Subcutaneous abdominal adipose tissue (tissue), 5 donors: ENCODE measurements around the gene E2F1.

Experiments
- H3K27ac ChIP-seq: one replicate; pipeline ENCODE4 v1.7.0; 2013; ENCODE audit warnings: low read depth, mild to moderate bottlenecking, inconsistent platforms, low read length, moderate library complexity
- H3K27me3 ChIP-seq, 5 donors: one replicate each; pipeline ENCODE4 v1.7.0; 2013; ENCODE audit warnings: low read length in 5 of 5, inconsistent platforms in 1 of 5; ENCODE audit not compliant: control insufficient read depth in 5 of 5, insufficient read depth in 4 of 5
- H3K36me3 ChIP-seq, 5 donors: one replicate each; pipeline ENCODE4 v1.7.0; 2013; ENCODE audit warnings: low read length in 5 of 5; ENCODE audit not compliant: control insufficient read depth in 5 of 5, insufficient read depth in 5 of 5
- H3K4me1 ChIP-seq, 5 donors: one replicate each; pipeline ENCODE4 v1.7.0; 2013; ENCODE audit warnings: low read length in 5 of 5, mild to moderate bottlenecking in 3 of 5, moderate library complexity in 1 of 5; ENCODE audit not compliant: control insufficient read depth in 5 of 5, insufficient read depth in 5 of 5
- H3K4me3 ChIP-seq, 5 donors: one replicate each; pipeline ENCODE4 v1.7.0; 2013; ENCODE audit warnings: low read length in 5 of 5, low read depth in 1 of 5
- H3K9ac ChIP-seq, 5 donors: one replicate each; pipeline ENCODE4 v1.7.0; 2013; ENCODE audit warnings: low read length in 5 of 5, mild to moderate bottlenecking in 4 of 5, moderate library complexity in 3 of 5
- H3K9me3 ChIP-seq, 5 donors: one replicate each; pipeline ENCODE4 v1.7.0; 2013; ENCODE audit warnings: low read length in 5 of 5; ENCODE audit not compliant: control insufficient read depth in 5 of 5
- donor health status: healthy.
- donor health status: healthy.
- donor health status: healthy.
- donor health status: healthy.
- donor health status: healthy.

E2F1 gene

DNA sequence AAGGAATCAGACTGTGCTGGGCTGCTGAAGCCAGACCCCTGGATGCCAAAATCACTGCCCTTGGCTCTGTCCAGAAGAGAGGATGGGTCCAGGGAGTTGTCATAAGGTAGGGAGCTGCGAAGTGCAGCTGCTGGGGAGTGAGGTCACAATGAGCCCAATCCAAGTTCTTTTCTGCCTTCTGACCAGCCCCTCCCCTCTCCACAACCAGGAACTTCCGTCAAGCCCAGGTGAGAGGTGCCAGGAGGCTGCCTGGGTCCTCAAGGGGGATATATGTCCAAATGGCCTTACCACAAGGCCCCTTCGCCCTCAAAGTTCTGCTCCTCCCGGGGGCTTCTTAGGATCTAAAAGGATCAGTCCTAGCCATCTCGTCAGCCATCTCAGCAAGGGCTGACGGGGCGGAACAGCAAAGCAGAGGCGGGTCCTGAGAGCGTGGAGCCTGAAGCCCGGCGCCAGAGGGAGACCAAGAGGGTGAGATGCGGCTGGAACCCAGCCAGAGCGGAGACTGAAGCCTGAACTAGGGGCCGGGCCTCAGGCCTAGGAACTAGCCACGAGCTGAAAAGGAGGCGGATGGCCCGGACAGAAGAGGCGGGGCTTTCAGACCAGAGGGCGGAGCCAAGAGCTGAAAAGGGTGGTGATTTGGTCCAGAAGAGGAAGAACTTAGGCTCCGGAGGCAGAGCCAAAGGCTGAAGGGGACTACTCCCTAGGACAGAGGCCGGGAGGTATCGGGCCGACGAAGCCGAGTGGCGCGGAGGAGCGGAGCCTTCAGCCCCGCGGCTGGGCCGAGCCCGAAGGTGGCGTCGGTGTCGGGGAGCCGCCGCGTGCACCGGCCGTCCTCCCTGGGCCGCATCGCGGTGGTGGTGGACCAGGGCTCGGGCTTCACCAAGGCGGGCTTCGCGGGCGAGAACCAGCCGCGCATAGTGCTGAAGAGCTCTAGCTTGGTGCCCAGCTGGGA is 19.6 kb downstream of the E2F1 start, which contains the start of gene ACTL10:
Gene ACTL10 (plus strand): TSS at position 651 of the 952 bp plus-strand sequence. CDS start 555 bp downstream, outside the sequence.
- peak within 1 kb of the TSS in 4 of 5 donors; percentile 40 to 62 (median 50) for H3K9ac ChIP-seq
- H3K27me3 ChIP-seq = no peaks in the 10 kb centered on the region
- peaks cover 0 to 25% (median 14%) of the 10 kb centered on the region in 5 donors for H3K36me3 ChIP-seq
- peak within 1 kb of the TSS; percentile 62 to 73 (median 67) for H3K4me3 ChIP-seq
- peaks cover 3 to 45% (median 42%) of the 10 kb centered on the region in 5 donors for H3K4me1 ChIP-seq
- H3K27ac ChIP-seq = peak within 1 kb of the TSS; percentile 41
- H3K9me3 ChIP-seq = no peaks in the 10 kb centered on the region

GRCh38 chr20:33664762-33665144 is 21.4 kb downstream of the E2F1 start:
- H3K9me3 ChIP-seq = no peaks in the 10 kb centered on the region
- no peaks in the 10 kb centered on the region for H3K27me3 ChIP-seq
- H3K4me3 ChIP-seq = no peak overlapping the region
- no peak overlapping the region for H3K9ac ChIP-seq
- peaks cover 0 to 16% (median 8%) of the 10 kb centered on the region in 5 donors for H3K36me3 ChIP-seq
- H3K4me1 ChIP-seq = peaks cover 3 to 45% (median 42%) of the 10 kb centered on the region in 5 donors
- H3K27ac ChIP-seq = no peak overlapping the region

- Histone ChIP-seq H3K9ac (peak overlapping the region in 3 of 5 donors; percentile 59 to 82 (median 64)), H3K9me3 (no peaks in the 10 kb centered on the region), H3K4me3 (peak overlapping the region; percentile 62 to 77 (median 67)), H3K36me3 (peaks cover 0 to 22% (median 12%) of the 10 kb centered on the region in 5 donors), H3K4me1 (peaks cover 3 to 45% (median 42%) of the 10 kb centered on the region in 5 donors), H3K27me3 (no peaks in the 10 kb centered on the region), H3K27ac (no peak overlapping the region)
Measured at GRCh38 chr20:33664085-33664761, 22.0 kb downstream of the E2F1 start.

DNA sequence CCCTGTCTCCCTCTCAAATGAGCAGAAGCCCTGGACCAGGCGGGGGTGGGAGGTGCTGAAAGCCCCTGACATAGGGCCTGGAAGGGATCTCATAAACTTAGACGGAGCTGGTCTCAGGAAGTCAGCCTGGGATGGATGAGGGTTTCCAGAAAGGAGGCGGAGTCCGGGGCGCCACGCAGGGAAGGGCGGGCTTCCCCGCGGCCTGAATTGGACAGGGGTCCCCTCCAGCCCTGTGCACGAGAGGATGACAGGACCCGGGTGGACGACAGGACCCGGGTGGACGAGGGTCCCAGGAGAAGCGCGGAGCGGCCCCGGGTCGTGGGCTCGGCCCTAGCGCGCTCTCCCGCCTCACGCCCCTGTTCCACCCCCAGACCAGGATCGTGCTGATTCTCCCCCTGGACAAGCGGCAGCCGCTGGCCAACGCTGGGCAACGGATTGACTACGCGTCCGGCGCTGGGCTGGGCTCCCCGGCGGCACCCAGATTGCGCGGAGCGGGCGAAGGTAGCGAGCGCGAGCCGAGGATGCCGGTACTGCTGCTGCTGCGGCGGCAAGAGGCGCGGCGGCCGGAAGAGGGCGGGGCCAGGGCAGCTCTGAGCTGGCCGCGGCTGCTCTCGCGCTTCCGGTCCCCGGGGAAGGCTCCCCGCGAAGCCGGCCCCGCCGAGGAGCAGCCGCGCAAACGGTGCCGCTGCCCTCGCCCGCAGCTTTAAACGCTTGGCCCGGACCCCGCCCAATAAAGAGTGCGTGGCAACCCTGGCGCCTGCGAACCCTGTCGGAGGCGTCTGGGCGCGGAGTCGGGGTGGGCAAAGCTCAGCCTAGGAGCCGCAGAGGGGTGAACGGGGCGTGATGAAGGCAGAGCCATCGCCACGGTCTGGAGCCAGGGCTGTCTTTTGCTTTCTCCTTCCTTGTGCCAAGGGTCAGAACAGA is 22.8 kb downstream of the E2F1 start:
- H3K27me3 ChIP-seq = no peaks in the 10 kb centered on the region
- H3K27ac ChIP-seq = peak overlapping the region; percentile 10
- no peaks in the 10 kb centered on the region for H3K9me3 ChIP-seq
- H3K4me1 ChIP-seq = peaks cover 3 to 43% (median 41%) of the 10 kb centered on the region in 5 donors
- H3K9ac ChIP-seq = peak overlapping the region in 3 of 5 donors; percentile 59 to 82 (median 64)
- peaks cover 0 to 22% (median 15%) of the 10 kb centered on the region in 5 donors for H3K36me3 ChIP-seq
- peak overlapping the region; percentile 62 to 77 (median 67) for H3K4me3 ChIP-seq

DNA sequence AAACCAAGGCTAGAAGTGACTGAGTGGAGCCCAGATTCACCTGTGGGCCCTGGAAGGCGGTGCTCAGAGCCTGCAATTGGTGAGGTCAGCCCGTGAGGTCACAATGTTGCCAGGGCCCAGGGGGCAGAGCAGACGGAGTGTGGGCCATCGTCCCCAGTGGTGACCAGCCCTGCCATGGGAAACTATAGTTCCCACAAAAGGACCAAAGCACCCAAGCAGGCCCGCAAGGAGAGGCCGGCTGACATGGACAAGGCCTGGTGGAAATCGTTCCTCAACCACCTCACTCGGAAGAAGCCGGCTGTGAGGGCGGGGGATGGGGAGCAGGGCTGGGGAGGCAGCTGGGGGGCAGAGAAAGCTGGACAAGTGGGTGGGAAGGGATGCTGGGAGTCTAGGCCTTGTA is 24.0 kb downstream of the E2F1 start, which contains the start of gene C20orf144:
Gene C20orf144 (plus strand): TSS at position 156 of the 400 bp plus-strand sequence. CDS start 19 bp downstream, at position 175.
- H3K4me3 ChIP-seq = peak within 1 kb of the TSS; percentile 40 to 77 (median 67)
- no peaks in the 10 kb centered on the region for H3K9me3 ChIP-seq
- no peaks in the 10 kb centered on the region for H3K27me3 ChIP-seq
- peaks cover 0 to 34% (median 27%) of the 10 kb centered on the region in 5 donors for H3K36me3 ChIP-seq
- H3K9ac ChIP-seq = peak within 1 kb of the TSS in 3 of 5 donors; percentile 41 to 82 (median 48)
- H3K4me1 ChIP-seq = peaks cover 3 to 30% (median 28%) of the 10 kb centered on the region in 5 donors
- peak within 1 kb of the TSS; percentile 10 for H3K27ac ChIP-seq

DNA sequence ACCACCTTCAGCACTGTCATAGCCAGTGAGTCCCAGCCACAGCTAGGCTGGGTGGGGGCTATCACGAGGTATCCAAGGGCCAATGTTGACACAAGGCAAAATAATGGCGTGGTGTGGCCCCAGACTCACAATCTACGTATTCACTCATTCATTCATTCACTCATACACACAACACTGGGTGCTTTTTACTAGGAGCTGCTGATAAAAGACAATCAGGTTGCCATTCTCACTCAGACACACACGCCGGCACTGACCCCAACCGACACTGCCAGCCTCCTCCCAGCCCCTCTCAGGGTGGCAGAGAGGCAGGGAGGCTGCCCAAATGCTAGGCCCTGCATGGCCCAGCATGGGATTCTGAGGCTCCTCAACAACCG is 25.5 kb downstream of the E2F1 start:
- Histone ChIP-seq H3K27ac (no peak overlapping the region), H3K27me3 (no peaks in the 10 kb centered on the region), H3K36me3 (peaks cover 0 to 39% (median 31%) of the 10 kb centered on the region in 5 donors), H3K4me1 (peaks cover 3 to 18% (median 16%) of the 10 kb centered on the region in 5 donors), H3K9me3 (no peaks in the 10 kb centered on the region), H3K4me3 (no peak overlapping the region), H3K9ac (no peak overlapping the region)

GRCh38 chr20:33660035-33660684 is 26.0 kb downstream of the E2F1 start:
- H3K27ac ChIP-seq = no peak overlapping the region
- peaks cover 0 to 39% (median 31%) of the 10 kb centered on the region in 5 donors for H3K36me3 ChIP-seq
- H3K4me3 ChIP-seq = no peak overlapping the region
- H3K27me3 ChIP-seq = no peaks in the 10 kb centered on the region
- H3K9ac ChIP-seq = no peak overlapping the region
- peaks cover 3 to 18% (median 16%) of the 10 kb centered on the region in 5 donors for H3K4me1 ChIP-seq
- no peaks in the 10 kb centered on the region for H3K9me3 ChIP-seq

DNA sequence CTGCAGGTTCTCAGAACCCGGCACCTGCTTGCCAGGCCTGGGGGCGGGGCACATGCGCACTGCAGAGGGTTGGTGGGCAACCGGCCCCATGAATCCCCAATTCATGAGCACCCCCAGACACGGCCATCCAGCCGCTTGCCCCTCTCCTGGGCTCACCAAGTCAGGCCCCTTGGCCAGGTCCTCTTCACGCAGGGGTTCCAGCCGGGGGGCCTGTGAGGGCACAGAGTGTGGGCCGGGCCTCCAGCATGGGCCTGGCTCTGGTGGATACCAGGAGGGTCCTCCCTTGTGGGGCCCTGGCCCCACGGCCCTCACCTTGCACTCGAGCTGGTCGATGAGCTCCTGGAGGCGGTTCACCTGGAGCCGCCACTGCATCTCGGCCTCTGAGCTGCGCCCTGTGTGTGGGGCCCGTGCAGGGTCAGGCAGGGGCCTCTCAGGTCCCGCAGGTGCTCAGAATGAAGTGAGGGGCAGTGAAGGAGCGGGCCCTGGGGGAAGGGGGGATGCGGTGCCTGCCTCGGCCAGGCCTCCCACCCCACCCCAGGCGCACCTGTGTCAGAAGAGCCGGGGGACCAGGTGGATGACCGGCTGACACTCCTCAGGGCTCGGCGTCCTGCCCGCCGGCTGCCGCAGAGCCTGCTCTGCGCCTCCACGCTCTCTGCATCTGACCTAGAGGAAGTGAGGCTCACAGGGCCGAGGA is 26.7 kb downstream of the E2F1 start:
- H3K27ac ChIP-seq = no peak overlapping the region
- H3K9me3 ChIP-seq = no peaks in the 10 kb centered on the region
- peaks cover 0 to 39% (median 31%) of the 10 kb centered on the region in 5 donors for H3K36me3 ChIP-seq
- no peak overlapping the region for H3K9ac ChIP-seq
- peaks cover 3 to 18% (median 16%) of the 10 kb centered on the region in 5 donors for H3K4me1 ChIP-seq
- no peak overlapping the region for H3K4me3 ChIP-seq
- H3K27me3 ChIP-seq = no peaks in the 10 kb centered on the region
